ENCODE measurements around the gene THSD7A.

Gene THSD7A

GRCh38 chr7:11835260-11835659 lies 3.3 kb upstream of the THSD7A start:
- POLR2A ChIA-PET (ENCODE audit: low non-redundant PET): no interaction called here
- no peak for DNase-seq (ENCODE audit: low spot score)
- peak; percentile 27; the same call in 1 of the 2 replicates for TF ChIP-seq CTCF (conservative IDR thresholded peaks at IDR 0.05; ENCODE audit: low read depth)
- H3K27ac ChIP-seq: no peak overlapping the region
- CTCF ChIA-PET: interaction anchor here (0.9 kb wide), 1 partner anchor 487 kb away, joined by 3 read pairs; no protein-coding TSS in a partner anchor

- H3K27ac ChIP-seq: no peak overlapping the region
- no peak for TF ChIP-seq CTCF (conservative IDR thresholded peaks at IDR 0.05; ENCODE audit: low read depth)
- POLR2A ChIA-PET (ENCODE audit: low non-redundant PET): no interaction called here
- CTCF ChIA-PET: no interaction called here
- no peak for DNase-seq (ENCODE audit: low spot score)
Observed at GRCh38 chr7:11833431-11833830, 1.4 kb upstream of the THSD7A start.

GRCh38 chr7:11831156-11831735 lies 752 bp downstream of the THSD7A start:
- ChIA-PET POLR2A (ENCODE audit: low non-redundant PET) (no interaction called here), CTCF (interaction anchor here (0.6 kb wide), 1 partner anchor 491 kb away, joined by 4 read pairs; no protein-coding TSS in a partner anchor)
- no peak for DNase-seq (ENCODE audit: low spot score)
- TF ChIP-seq CTCF (conservative IDR thresholded peaks at IDR 0.05; ENCODE audit: low read depth): no peak
- H3K27ac ChIP-seq: no peak overlapping the region

- CTCF ChIA-PET: interaction anchor here (0.6 kb wide), 1 partner anchor 404 kb away, joined by 3 read pairs; no protein-coding TSS in a partner anchor
- DNase-seq (ENCODE audit: low spot score): no peak
- POLR2A ChIA-PET (ENCODE audit: low non-redundant PET): no interaction called here
- no peak for TF ChIP-seq CTCF (conservative IDR thresholded peaks at IDR 0.05; ENCODE audit: low read depth)
- no peak overlapping the region for H3K27ac ChIP-seq
Observed at GRCh38 chr7:11830582-11831155, 1.3 kb downstream of the THSD7A start.

- TF ChIP-seq CTCF (conservative IDR thresholded peaks at IDR 0.05; ENCODE audit: low read depth): no peak
- ChIA-PET POLR2A (ENCODE audit: low non-redundant PET) (no interaction called here), CTCF (no interaction called here)
- H3K27ac ChIP-seq: no peak overlapping the region
- DNase-seq (ENCODE audit: low spot score): no peak
Observed at GRCh38 chr7:11829954-11830353, 2.0 kb downstream of the THSD7A start.

GRCh38 chr7:11819947-11820346 lies 12.1 kb downstream of the THSD7A start:
- POLR2A ChIA-PET (ENCODE audit: low non-redundant PET): no interaction called here

More at GRCh38 chr7:11819947-11820346, 12.1 kb downstream of the THSD7A start:
- DNase-seq (ENCODE audit: low spot score): no peak
- CTCF ChIA-PET: no interaction called here
- no peak overlapping the region for H3K27ac ChIP-seq
- no peak for TF ChIP-seq CTCF (conservative IDR thresholded peaks at IDR 0.05; ENCODE audit: low read depth)
